ENCODE measurements around the gene UBE3B.
"Not testable (repeated sequence)": the region's sequence is repeated elsewhere in the genome, so short reads cannot be mapped to it uniquely, and the experiment has no call there.

UBE3B gene
- total RNA-seq = 46.0 to 95.6 (median 60.5) reads per million in 9 experiments

GRCh38 chr12:109477185-109477962, at the start of gene UBE3B, which contains the start of gene KCTD10:
Gene UBE3B (plus strand): TSS chr12:109477634. CDS start chr12:109483552, 5,918 bp downstream.
Gene KCTD10 (minus strand): TSS chr12:109477300. CDS start chr12:109477262, 38 bp downstream.
- H3K27me3 Mint-ChIP-seq = no peaks in the 10 kb centered on the region
- H3K36me3 Mint-ChIP-seq (ENCODE audit: insufficient read depth) = peaks cover 12% of the 10 kb centered on the region
- H3K4me1 Mint-ChIP-seq (ENCODE audit: low read depth in 2 of 2) = peaks cover 21 to 36% of the 10 kb centered on the region in 2 donors
- peak; percentile 97 for ATAC-seq (replicated peaks)
- H3K9me3 Mint-ChIP-seq = no peaks in the 10 kb centered on the region
- peak within 1 kb of the TSS; percentile 98 to 99 for H3K4me3 Mint-ChIP-seq
- H3K27ac Mint-ChIP-seq = peak within 1 kb of the TSS; percentile 97 to 99
- peak; percentile 85 to 87 (median 86) for DNase-seq

DNA sequence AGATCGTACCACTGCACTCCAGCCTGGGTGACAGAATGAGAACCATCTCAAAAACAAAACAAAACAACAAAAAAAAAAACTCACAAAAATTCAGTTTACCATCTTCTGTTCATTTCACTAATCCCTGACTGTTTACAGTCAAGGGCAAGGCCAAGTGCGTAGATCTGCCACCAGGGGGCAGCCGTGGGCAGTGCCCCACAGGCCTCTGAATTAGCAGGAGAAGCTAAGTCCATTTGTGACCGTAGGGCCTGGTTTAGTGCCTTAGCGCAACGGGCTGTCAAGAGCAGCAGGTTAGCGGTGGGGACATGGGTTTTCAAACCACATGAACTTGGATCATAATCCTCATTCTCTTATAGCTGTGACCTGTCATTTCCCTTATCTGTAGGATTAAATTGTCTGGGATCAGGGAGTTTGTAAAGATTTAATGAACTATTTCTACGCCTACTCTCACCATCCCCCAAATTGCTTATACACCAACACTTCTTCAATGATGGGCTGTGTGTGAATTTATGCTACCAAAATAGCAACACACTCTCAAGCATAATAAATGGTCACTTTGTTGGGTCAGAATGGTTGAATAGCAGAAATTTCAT, 49.3 kb upstream of the UBE3B start:
- H3K27me3 Mint-ChIP-seq = peaks cover 24 to 36% of the 10 kb centered on the region in 2 donors
- H3K9me3 Mint-ChIP-seq = no peaks in the 10 kb centered on the region
- peaks cover 5 to 8% of the 10 kb centered on the region in 2 donors for H3K4me1 Mint-ChIP-seq (ENCODE audit: low read depth in 2 of 2)
- no peak overlapping the region for H3K27ac Mint-ChIP-seq
- ATAC-seq (replicated peaks) = peak; percentile 91
- peak; percentile 64 to 72 (median 67) for DNase-seq
- H3K36me3 Mint-ChIP-seq (ENCODE audit: insufficient read depth) = peaks cover 9% of the 10 kb centered on the region
- no peak overlapping the region for H3K4me3 Mint-ChIP-seq

GRCh38 chr12:109428804-109429203, 48.6 kb upstream of the UBE3B start:
- H3K4me1 Mint-ChIP-seq (ENCODE audit: low read depth in 2 of 2) = peaks cover 9 to 10% of the 10 kb centered on the region in 2 donors
- not testable (repeated sequence) for H3K4me3 Mint-ChIP-seq; H3K27ac Mint-ChIP-seq; H3K9me3 Mint-ChIP-seq; H3K36me3 Mint-ChIP-seq (ENCODE audit: insufficient read depth); ATAC-seq (replicated peaks); DNase-seq
- peaks cover 18 to 29% of the 10 kb centered on the region in 2 donors for H3K27me3 Mint-ChIP-seq

- no peak overlapping the region for H3K27ac Mint-ChIP-seq
- H3K36me3 Mint-ChIP-seq (ENCODE audit: insufficient read depth) = peaks cover 6% of the 10 kb centered on the region
- no peak for ATAC-seq (replicated peaks)
- peaks cover 5 to 15% of the 10 kb centered on the region in 2 donors for H3K27me3 Mint-ChIP-seq
- H3K4me1 Mint-ChIP-seq (ENCODE audit: low read depth in 2 of 2) = peaks cover 9 to 10% of the 10 kb centered on the region in 2 donors
- H3K9me3 Mint-ChIP-seq = no peaks in the 10 kb centered on the region
- no peak for DNase-seq
- H3K4me3 Mint-ChIP-seq = no peak overlapping the region
Observed at GRCh38 chr12:109430244-109430643, 47.2 kb upstream of the UBE3B start.

DNA sequence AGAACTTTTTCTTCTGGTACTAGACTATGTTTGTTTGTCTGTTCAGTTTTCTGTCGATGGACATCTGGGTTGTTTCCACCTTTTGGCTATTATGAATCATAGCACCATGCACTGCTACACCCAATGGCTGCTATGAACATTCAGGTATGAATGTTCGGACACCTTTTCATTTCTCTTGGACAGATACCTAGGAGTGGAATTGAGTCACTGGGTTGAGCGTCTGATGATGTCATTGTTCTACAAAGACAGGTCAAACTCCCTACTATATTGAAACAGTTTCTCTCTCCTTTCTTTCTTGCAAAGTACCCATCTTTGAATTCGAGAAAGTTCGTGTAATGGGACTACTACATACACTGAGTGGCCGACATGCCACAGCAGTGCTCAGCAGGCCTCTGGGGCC, 45.0 kb upstream of the UBE3B start:
- ATAC-seq (replicated peaks) (no peak), DNase-seq (no peak)
- Mint-ChIP-seq H3K4me1 (ENCODE audit: low read depth in 2 of 2) (peaks cover 9 to 10% of the 10 kb centered on the region in 2 donors), H3K9me3 (no peaks in the 10 kb centered on the region), H3K36me3 (ENCODE audit: insufficient read depth) (peaks cover 6% of the 10 kb centered on the region), H3K4me3 (peak overlapping the region; percentile 46 to 61), H3K27ac (peak overlapping the region in 1 of 2 donors; percentile 86), H3K27me3 (no peaks in the 10 kb centered on the region)

DNA sequence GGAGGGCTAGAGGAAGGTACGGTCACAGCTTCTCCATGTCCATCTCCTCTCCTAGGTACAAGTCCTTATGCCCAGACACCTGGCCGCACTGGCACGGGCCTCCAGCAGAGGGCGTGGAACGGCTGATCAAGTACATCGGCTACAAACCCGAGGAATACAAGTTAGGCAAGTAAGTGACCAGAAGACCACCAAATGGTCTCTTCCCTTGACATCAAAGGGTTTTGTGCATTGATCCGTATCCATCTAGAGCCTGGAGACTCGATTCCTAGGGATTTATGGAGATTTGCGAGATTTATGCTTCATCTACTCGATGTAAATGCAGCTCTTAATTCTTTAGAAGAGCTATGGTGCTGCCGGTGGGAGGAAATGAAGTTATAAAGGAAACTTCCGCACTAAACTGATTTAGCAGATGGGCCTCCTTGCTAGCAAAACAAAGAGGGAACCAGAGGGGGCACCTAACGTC, 44.6 kb upstream of the UBE3B start:
- Mint-ChIP-seq H3K4me1 (ENCODE audit: low read depth in 2 of 2) (peaks cover 9 to 10% of the 10 kb centered on the region in 2 donors), H3K27me3 (no peaks in the 10 kb centered on the region), H3K9me3 (no peaks in the 10 kb centered on the region), H3K36me3 (ENCODE audit: insufficient read depth) (peaks cover 6% of the 10 kb centered on the region), H3K4me3 (peak overlapping the region; percentile 46 to 61), H3K27ac (peak overlapping the region; percentile 80 to 86)
- ATAC-seq (replicated peaks) = peak; percentile 73
- peak; percentile 67 to 80 (median 69) for DNase-seq

- no peak overlapping the region for H3K4me3 Mint-ChIP-seq
- H3K27me3 Mint-ChIP-seq = no peaks in the 10 kb centered on the region
- no peak overlapping the region for H3K27ac Mint-ChIP-seq
- H3K36me3 Mint-ChIP-seq (ENCODE audit: insufficient read depth) = peaks cover 6% of the 10 kb centered on the region
- ATAC-seq (replicated peaks) = no peak
- peaks cover 9 to 10% of the 10 kb centered on the region in 2 donors for H3K4me1 Mint-ChIP-seq (ENCODE audit: low read depth in 2 of 2)
- H3K9me3 Mint-ChIP-seq = no peaks in the 10 kb centered on the region
- DNase-seq = no peak
Observed at GRCh38 chr12:109433618-109434017, 43.8 kb upstream of the UBE3B start.

DNA sequence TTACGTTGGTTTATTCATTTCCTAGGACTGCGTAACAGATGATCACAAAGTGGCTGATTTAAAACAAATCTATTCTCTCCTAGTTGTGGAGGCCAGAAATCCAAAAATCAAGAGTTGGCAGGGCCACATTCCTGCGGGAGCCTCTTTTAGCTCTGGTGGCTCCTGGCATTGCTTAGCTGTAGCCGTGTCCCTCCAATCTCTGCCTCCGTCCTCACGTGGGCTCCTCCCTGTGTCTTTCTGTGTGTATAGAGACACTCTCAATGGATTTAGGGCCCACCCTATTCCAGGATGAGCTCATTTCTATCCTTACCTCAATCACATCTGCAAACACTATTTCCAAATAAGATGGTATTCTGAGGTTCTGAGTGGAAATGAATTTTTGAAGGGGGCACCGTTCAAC, 42.9 kb upstream of the UBE3B start:
- no peak overlapping the region for H3K27ac Mint-ChIP-seq
- ATAC-seq (replicated peaks) (no peak), DNase-seq (no peak)
- peaks cover 9 to 10% of the 10 kb centered on the region in 2 donors for H3K4me1 Mint-ChIP-seq (ENCODE audit: low read depth in 2 of 2)
- no peak overlapping the region for H3K4me3 Mint-ChIP-seq
- H3K27me3 Mint-ChIP-seq = no peaks in the 10 kb centered on the region
- H3K9me3 Mint-ChIP-seq = no peaks in the 10 kb centered on the region
- peaks cover 6% of the 10 kb centered on the region for H3K36me3 Mint-ChIP-seq (ENCODE audit: insufficient read depth)

DNA sequence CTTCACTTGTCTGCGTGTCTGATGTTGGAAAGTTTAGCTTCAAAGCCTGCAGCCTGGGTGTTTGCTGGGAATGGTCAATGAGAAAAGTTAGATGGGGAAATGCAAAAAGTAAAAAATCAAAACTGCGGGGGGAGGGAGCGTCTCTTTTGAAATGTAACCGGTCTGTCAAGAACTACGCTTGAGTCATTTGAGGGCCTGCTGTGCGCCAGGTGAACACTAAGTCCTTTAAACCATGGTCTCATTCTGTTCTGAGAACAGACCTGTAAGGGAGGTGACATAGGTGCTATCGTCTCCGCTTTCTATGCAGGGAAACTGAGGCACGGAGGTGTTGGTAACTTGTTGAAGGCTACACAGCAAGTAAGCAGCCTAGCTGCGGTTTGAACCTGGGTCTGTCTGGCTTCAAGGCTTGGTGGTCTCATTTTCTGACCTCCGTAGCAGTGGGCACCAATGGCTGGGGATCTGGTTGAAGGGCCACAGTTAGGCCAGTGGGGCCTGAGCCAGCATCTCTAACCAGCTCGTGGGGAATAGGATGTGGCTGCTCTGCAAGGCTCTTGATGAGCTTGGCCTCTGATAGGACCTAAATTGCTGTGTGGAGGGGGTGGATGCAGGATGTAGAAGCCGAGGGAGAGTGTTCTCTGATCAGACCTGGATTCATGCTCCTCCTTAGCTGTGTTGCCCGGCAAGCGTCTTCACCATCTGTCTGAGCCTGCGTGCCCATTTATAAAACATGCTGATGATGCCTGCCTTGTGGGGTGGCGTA, 41.8 kb upstream of the UBE3B start:
- no peaks in the 10 kb centered on the region for H3K27me3 Mint-ChIP-seq
- ATAC-seq (replicated peaks) = no peak
- H3K36me3 Mint-ChIP-seq (ENCODE audit: insufficient read depth) = peaks cover under 1% of the 10 kb centered on the region
- H3K9me3 Mint-ChIP-seq = no peaks in the 10 kb centered on the region
- no peak overlapping the region for H3K27ac Mint-ChIP-seq
- no peak for DNase-seq
- H3K4me1 Mint-ChIP-seq (ENCODE audit: low read depth in 2 of 2) = peaks cover 9 to 10% of the 10 kb centered on the region in 2 donors
- H3K4me3 Mint-ChIP-seq = no peak overlapping the region

GRCh38 chr12:109436188-109436560, 41.3 kb upstream of the UBE3B start:
- Mint-ChIP-seq H3K36me3 (ENCODE audit: insufficient read depth) (no peaks in the 10 kb centered on the region), H3K27ac (no peak overlapping the region), H3K4me3 (no peak overlapping the region), H3K9me3 (no peaks in the 10 kb centered on the region), H3K4me1 (ENCODE audit: low read depth in 2 of 2) (peaks cover 9 to 10% of the 10 kb centered on the region in 2 donors), H3K27me3 (no peaks in the 10 kb centered on the region)
- ATAC-seq (replicated peaks) (no peak), DNase-seq (no peak)

- Mint-ChIP-seq H3K36me3 (ENCODE audit: insufficient read depth) (no peaks in the 10 kb centered on the region), H3K27ac (no peak overlapping the region), H3K4me1 (ENCODE audit: low read depth in 2 of 2) (no peaks in the 10 kb centered on the region), H3K9me3 (no peaks in the 10 kb centered on the region), H3K4me3 (no peak overlapping the region), H3K27me3 (no peaks in the 10 kb centered on the region)
- ATAC-seq (replicated peaks) (no peak), DNase-seq (no peak)
Observed at GRCh38 chr12:109439181-109439580, 38.3 kb upstream of the UBE3B start.

DNA sequence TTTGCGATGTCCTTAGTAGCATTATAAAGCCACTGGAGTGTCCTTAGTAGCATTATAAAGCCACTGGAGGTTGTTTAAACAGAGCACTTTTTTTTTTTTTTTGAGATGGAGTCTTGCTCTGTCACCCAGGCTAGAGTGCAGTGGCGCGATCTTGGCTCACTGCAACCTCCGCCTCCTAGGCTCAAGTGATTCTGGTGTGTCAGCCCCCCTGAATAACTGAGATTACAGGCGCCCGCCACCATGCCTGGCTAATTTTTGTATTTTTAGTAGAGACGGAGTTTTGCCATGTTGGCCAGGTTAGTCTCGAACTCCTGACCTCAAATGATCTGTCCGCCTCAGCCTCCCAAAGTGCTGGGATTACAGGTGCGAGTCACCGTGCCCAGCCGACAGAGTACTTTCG, 37.5 kb upstream of the UBE3B start:
- H3K9me3 Mint-ChIP-seq; H3K27ac Mint-ChIP-seq; H3K27me3 Mint-ChIP-seq; H3K4me1 Mint-ChIP-seq (ENCODE audit: low read depth in 2 of 2); H3K4me3 Mint-ChIP-seq; ATAC-seq (replicated peaks); DNase-seq; H3K36me3 Mint-ChIP-seq (ENCODE audit: insufficient read depth): not testable (repeated sequence)

DNA sequence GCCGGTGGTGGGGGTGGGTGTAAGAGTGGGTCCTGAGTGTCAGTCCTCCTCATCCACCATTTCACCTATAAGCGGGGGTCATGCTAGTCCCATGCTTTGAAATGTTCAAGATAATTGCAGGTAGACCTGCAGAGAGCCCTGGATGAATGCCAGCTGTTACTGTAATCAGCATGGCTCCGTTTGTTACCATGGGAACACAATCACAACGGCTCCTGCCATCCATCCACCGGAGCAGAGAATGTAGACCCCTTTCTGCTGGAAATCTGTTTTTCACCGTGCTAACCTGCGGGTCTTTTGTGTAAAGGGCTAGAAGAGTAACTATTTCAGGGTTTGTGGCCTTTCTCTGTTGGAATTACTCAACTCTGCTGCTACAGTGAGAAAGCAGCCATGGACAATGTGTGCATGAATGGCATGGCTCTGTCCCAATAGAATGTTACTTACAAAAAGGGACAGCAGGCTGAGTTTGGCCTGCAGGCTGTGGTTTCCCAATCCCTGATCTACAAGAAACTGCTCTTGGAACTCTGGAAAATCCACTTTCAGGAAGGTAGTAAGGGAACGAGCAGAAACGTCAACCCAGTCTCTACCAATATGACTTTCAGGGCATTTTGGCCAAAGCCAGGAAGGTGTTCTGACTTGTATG, 36.5 kb upstream of the UBE3B start:
- peaks cover 2% of the 10 kb centered on the region for H3K36me3 Mint-ChIP-seq (ENCODE audit: insufficient read depth)
- H3K4me3 Mint-ChIP-seq = no peak overlapping the region
- peak overlapping the region in 1 of 2 donors; percentile 53 for H3K27ac Mint-ChIP-seq
- ATAC-seq (replicated peaks) (no peak), DNase-seq (no peak)
- no peaks in the 10 kb centered on the region for H3K4me1 Mint-ChIP-seq (ENCODE audit: low read depth in 2 of 2)
- no peaks in the 10 kb centered on the region for H3K9me3 Mint-ChIP-seq
- no peaks in the 10 kb centered on the region for H3K27me3 Mint-ChIP-seq
